LNCAP (cell line): ENCODE data around the gene MAP3K4.

ENCODE experiments used
- CTCF ChIP-seq: fragments of 450-650 bp; IDR thresholded peaks from 2 replicates; pipeline ENCODE4 v1.5.1; 2017; ENCODE audit warnings: mild to moderate bottlenecking

The MAP3K4 gene

GRCh38 chr6:161107779-161108730 lies 116.5 kb downstream of the MAP3K4 start:
- TF ChIP-seq CTCF: no peak

GRCh38 chr6:161108916-161109315 lies 117.3 kb downstream of the MAP3K4 start:
- TF ChIP-seq CTCF: no peak

DNA sequence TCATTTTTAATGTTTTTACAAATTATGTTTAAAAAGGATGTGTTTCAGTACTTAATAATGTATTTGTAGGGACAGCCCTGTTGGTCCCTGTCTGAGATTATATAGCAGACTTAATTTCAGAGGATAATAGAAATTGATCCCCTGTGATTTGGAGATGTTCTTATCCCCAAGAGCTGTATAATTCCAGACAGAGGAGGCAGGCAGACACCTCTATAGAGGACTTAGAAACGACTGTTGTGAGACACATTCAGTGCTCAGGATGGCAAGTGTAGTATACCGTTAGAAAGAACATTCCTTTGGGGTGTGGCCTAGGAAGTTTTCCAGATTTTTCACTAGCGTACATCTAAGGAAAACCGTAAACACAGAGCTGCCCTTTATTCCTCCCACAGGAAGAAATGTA lies 117.8 kb downstream of the MAP3K4 start:
- TF ChIP-seq CTCF: no peak

DNA sequence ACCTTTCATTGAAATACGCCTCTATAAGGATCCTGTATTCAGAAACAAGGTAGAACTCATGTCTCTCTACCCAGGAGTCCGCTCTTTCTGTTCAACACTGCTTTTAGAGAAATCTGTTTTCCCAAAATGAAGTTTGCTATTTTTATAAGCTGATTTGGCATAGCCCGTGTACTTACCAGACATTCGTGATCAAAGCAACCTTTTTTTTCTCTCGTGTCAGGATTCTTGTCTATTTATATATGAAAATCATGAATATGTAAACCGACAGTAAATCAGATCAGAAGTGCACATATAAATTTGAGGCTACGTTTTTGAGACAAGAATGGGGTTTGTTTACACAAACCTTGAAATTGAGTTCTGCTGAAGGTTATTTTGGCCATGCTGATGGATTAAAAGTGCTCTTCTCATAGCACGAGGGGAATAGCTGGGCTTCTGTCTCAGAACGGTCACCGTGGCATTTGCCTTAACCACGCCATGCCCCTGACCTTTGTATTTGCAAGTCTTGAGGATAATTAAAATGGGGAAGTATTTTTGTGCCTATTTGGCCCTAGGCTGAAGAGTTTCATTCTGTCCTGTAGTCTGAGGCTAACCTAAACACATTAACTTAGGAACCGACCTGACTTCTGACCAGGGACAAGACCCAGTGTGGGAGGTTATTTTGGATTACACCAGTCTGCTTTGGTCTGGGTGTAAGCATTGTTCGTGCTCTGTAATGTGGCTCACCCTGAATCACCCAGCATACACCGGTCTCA lies 118.6 kb downstream of the MAP3K4 start:
- no peak for TF ChIP-seq CTCF

- no peak for TF ChIP-seq CTCF
These were observed 119.7 kb downstream of the MAP3K4 start for GRCh38 chr6:161111261-161111660.

- no peak for TF ChIP-seq CTCF
These were observed 123.9 kb downstream of the MAP3K4 start for GRCh38 chr6:161115468-161115867.

DNA sequence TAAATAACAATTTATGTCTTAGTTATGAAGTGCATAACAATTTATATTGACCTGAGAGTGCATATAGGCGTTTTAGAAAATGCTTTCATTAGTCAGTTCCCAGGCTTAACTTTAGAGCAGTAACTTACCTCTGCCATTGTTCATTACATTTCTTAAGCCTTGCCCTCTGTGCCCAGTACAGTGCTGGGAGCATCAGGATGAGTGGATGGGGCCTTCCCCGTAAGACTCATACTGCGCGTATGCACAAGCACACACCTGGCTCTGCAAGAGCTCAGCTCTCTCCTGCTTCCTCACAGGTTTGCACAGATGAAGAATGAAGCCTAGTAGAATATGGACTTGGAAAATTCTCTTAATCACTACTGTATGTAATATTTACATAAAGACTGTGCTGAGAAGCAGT lies 125.0 kb downstream of the MAP3K4 start:
- TF ChIP-seq CTCF: no peak
